ENCODE results near the gene CYB5R4. TPM values are rescaled to one million over a fixed set of nuclear protein-coding genes. Genes with fewer than 3 reads are reported as not detected.

Gene CYB5R4
- total and polyA plus RNA-seq, 2 of the 8 experiments (the other 6 are each of a cell fraction or from before 2014, with no cell fraction given): 2.8 to 14.6 TPM

DNA sequence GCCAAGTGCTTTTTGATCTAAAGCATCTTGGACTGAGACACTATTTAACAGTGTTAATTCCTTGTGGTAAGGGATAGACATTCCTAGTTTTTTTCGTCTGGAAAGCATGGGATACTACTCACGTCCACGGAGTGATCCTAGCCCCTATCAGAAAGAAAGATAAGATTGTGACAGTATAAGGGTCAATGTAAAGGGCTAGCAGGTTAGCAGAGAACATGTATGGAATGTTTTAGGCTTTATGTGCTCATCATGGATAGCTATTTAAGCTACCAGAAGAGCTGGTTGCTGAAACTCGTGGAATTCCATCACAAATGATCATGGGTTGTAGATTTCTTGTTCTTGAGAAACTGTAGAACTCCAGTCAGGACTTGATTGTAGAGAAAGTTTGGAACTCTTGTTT, 32.1 kb downstream of the CYB5R4 start:
- Histone ChIP-seq H3K23ac (ENCODE audit: insufficient read length) (no peak overlapping the region), H2BK15ac (ENCODE audit: low read length) (no peak overlapping the region), H3K56ac (replicated peaks; ENCODE audit: insufficient read length, low read depth, low read length) (no peak overlapping the region), H3K9me3 (ENCODE audit: insufficient read depth in 2 of 2, low read depth in 1 of 2, low read length in 1 of 2) (no peaks in the 10 kb centered on the region), H3K79me2 (ENCODE audit: control insufficient read depth in 1 of 2, insufficient read depth in 2 of 2, low read length in 2 of 2) (no peaks in the 10 kb centered on the region; a peak in 1 of 4 replicates), H3K36me3 (ENCODE audit: control insufficient read depth in 2 of 4, insufficient read depth in 4 of 4, low read length in 3 of 4) (no peaks in the 10 kb centered on the region), H3K4me3 (ENCODE audit: extremely low read depth in 1 of 4, insufficient read depth in 2 of 4, low read depth in 3 of 4, low read length in 4 of 4) (no peak overlapping the region), H2BK120ac (replicated peaks; ENCODE audit: low read depth, low read length) (no peak overlapping the region), H3K4me2 (ENCODE audit: insufficient read depth in 1 of 2, low read depth in 2 of 2, low read length in 2 of 2) (no peak overlapping the region), H3K23me2 (ENCODE audit: low read depth, low read length) (no peaks in the 10 kb centered on the region), H3K27ac (ENCODE audit: low read depth, low read length) (no peak overlapping the region), H2AK5ac (ENCODE audit: low read depth, low read length) (no peak overlapping the region), H2BK12ac (ENCODE audit: low read depth, low read length) (no peak overlapping the region), H3K9ac (replicated peaks in 1 of 4; ENCODE audit: extremely low read depth in 1 of 4, low read depth in 3 of 4, low read length in 3 of 4) (no peak overlapping the region), H2AFZ (ENCODE audit: low read length) (no peak overlapping the region), H3K18ac (ENCODE audit: extremely low read depth, low read length) (no peak overlapping the region), H4K20me1 (replicated peaks in 1 of 2; ENCODE audit: control insufficient read depth in 1 of 2, insufficient read depth in 2 of 2, low read length in 2 of 2) (no peaks in the 10 kb centered on the region), H2BK5ac (ENCODE audit: low read depth, low read length) (no peak overlapping the region), H2BK20ac (ENCODE audit: low read length) (no peak overlapping the region), H4K91ac (replicated peaks; ENCODE audit: insufficient read length, low read length) (no peak overlapping the region), H3K4ac (replicated peaks; ENCODE audit: insufficient read length, low read depth, low read length) (no peak overlapping the region), H4K8ac (ENCODE audit: extremely low read depth, insufficient read depth, low read length) (no peak overlapping the region), H3K79me1 (ENCODE audit: low read depth, low read length) (no peaks in the 10 kb centered on the region), H4K5ac (ENCODE audit: insufficient read length, low read depth, low read length) (no peak overlapping the region), H3K27me3 (replicated peaks in 1 of 4; ENCODE audit: control insufficient read depth in 3 of 4, extremely low read depth in 1 of 4, insufficient read depth in 3 of 4, low read length in 3 of 4) (no peaks in the 10 kb centered on the region), H3K14ac (ENCODE audit: insufficient read length) (no peak overlapping the region), H3K4me1 (replicated peaks in 1 of 4; ENCODE audit: control insufficient read depth in 3 of 4, insufficient read depth in 4 of 4, low read length in 3 of 4) (no peaks in the 10 kb centered on the region; a peak in 1 of 7 replicates)
- CTCF ChIA-PET (ENCODE audit: partially characterized antibody): no interaction called here
- TF ChIP-seq POLR2A (IDR thresholded peaks at IDR 0.05; ENCODE audit: control extremely low read depth in 1 of 2, low read depth in 2 of 2, low read length in 2 of 2) (no peak), CREB1 (IDR thresholded peaks at IDR 0.05) (no peak)
- FAIRE-seq (no peak), DNase-seq (ENCODE audit: low read depth in 1 of 2, low spot score in 2 of 2) (no peak)
- POLR2A ChIA-PET (ENCODE audit: partially characterized antibody): no interaction called here
- WGBS, 2 experiments (ENCODE audit: extremely low coverage in 1 of 2, insufficient coverage in 1 of 2, insufficient read length in 1 of 2, insufficient replicate concordance in 2 of 2, low coverage in 1 of 2, low lambda C conversion rate in 2 of 2, missing lambda C conversion rate in 1 of 2): 89% methylated on average over 4 of the region's 4 CpGs; no CpG with 5 or more reads in 1 of the 2 experiments
